Keratinocyte (primary cell): ENCODE measurements around the gene NEURL1. TPM values are rescaled to one million over a fixed set of nuclear protein-coding genes. Genes with fewer than 3 reads are reported as not detected.

ENCODE experiments used
- DNase-seq: peaks from one replicate; pipeline ENCODE4 v3.0.0-alpha.2; 2011; ENCODE audit warnings: low read depth, missing footprints, low spot score
- FAIRE-seq: peaks from 2 replicates; lab custom pipeline; 2011; peaks lifted over from hg19 to GRCh38; lab: Jason Lieb, UNC
- H2AFZ ChIP-seq: 2 replicates; pipeline ENCODE4 v1.6.0; 2012; ENCODE audit warnings: low read length, control low read depth, inconsistent platforms; ENCODE audit not compliant: control insufficient read depth
- H3K27ac ChIP-seq: 2 replicates; pipeline ENCODE4 v1.5.1; 2011; ENCODE audit warnings: low read length; ENCODE audit not compliant: control insufficient read depth, insufficient read depth
- H3K27me3 ChIP-seq: 3 replicates; pipeline ENCODE4 v1.6.0; 2011; ENCODE audit warnings: low read length; ENCODE audit not compliant: control insufficient read depth, insufficient read depth; ENCODE audit errors: extremely low read depth
- H3K36me3 ChIP-seq, 2 experiments: 2 replicates in 1 of 2; 3 replicates in 1 of 2; pipeline ENCODE4 v1.5.1; 2011; ENCODE audit warnings: low read length in 2 of 2, mild to moderate bottlenecking in 1 of 2; ENCODE audit not compliant: control insufficient read depth in 2 of 2, insufficient read depth in 2 of 2; ENCODE audit errors: extremely low read depth in 1 of 2
- H3K4me1 ChIP-seq: 3 replicates; pipeline ENCODE4 v1.5.1; 2011; ENCODE audit warnings: low read length; ENCODE audit not compliant: control insufficient read depth, insufficient read depth; ENCODE audit errors: extremely low read depth
- H3K4me2 ChIP-seq: 3 replicates; pipeline ENCODE4 v1.6.0; 2011; ENCODE audit warnings: low read depth, low read length; ENCODE audit not compliant: control insufficient read depth, insufficient read depth; ENCODE audit errors: extremely low read depth
- H3K4me3 ChIP-seq, 3 experiments: fragments of 200-600 bp in 1 of 3; sonication (generic) in 1 of 3; 2 replicates in 2 of 3; 3 replicates in 1 of 3; pipeline ENCODE4 v1.5.1; 2011 to 2016; ENCODE audit warnings: low read length in 3 of 3, mild to moderate bottlenecking in 3 of 3, control low read depth in 2 of 3, inconsistent platforms in 1 of 3, low read depth in 1 of 3, mixed read lengths in 1 of 3, mixed run types in 1 of 3, moderate library complexity in 1 of 3; ENCODE audit not compliant: control insufficient read depth in 2 of 3, insufficient read depth in 2 of 3; ENCODE audit errors: extremely low read depth in 1 of 3
- H3K79me2 ChIP-seq: 2 replicates; pipeline ENCODE4 v1.6.0; 2012; ENCODE audit warnings: low read length; ENCODE audit not compliant: control insufficient read depth, insufficient read depth
- H3K9ac ChIP-seq: 3 replicates; pipeline ENCODE4 v1.6.0; 2011; ENCODE audit warnings: low read length; ENCODE audit not compliant: control insufficient read depth, insufficient read depth; ENCODE audit errors: extremely low read depth
- H3K9me1 ChIP-seq: 3 replicates; pipeline ENCODE4 v1.6.0; 2011; ENCODE audit warnings: low read length; ENCODE audit not compliant: control insufficient read depth, insufficient read depth; ENCODE audit errors: extremely low read depth
- H3K9me3 ChIP-seq: 2 replicates; pipeline ENCODE4 v1.5.1; 2012; ENCODE audit warnings: low read depth, low read length; ENCODE audit not compliant: control insufficient read depth
- H4K20me1 ChIP-seq: 3 replicates; pipeline ENCODE4 v1.6.0; 2011; ENCODE audit warnings: low read length; ENCODE audit not compliant: control insufficient read depth, insufficient read depth; ENCODE audit errors: extremely low read depth
- EZH2 ChIP-seq: IDR thresholded peaks from one replicate; pipeline ENCODE4 v1.6.1; 2012; ENCODE audit warnings: inconsistent platforms, mild to moderate bottlenecking, low read length, moderate library complexity
- dilution Hi-C: fragments of 300-500 bp; cut with MboI; formaldehyde crosslinking; loops from one replicate; pipeline ENCODE4 v1.7.0; 2020; ENCODE audit warnings: low sequenced_read_pairs; ENCODE audit not compliant: extremely low pct_ligation_motif_present
- polyA plus RNA-seq, 5 experiments: library from polyadenylated mRNA; depleted of rRNA in 3 of 5; stranded (reverse) in 3 of 5; stranded (forward) in 1 of 5; unstranded in 1 of 5; fragments of >200 nt; gene quantifications; 1 replicate in 1 of 5; 2 replicates in 3 of 5; 3 replicates in 1 of 5; pipeline versions ENCODE4 v1.2.1 to v1.2.3, GENCODE V29; 2011 to 2012; ENCODE audit warnings: missing spikeins in 2 of 5, low read depth in 1 of 5, low replicate concordance in 1 of 5
- TF ChIP-seq, protein P1 (sequence below), 3 experiments: IDR thresholded peaks in 1 of 3; conservative IDR thresholded peaks in 1 of 3; optimal IDR thresholded peaks in 1 of 3; 2 replicates in 2 of 3; 3 replicates in 1 of 3; pipeline versions ENCODE3 to v1.5.1; 2011; ENCODE audit warnings: low read length in 3 of 3, mild to moderate bottlenecking in 3 of 3, moderate library complexity in 2 of 3, control low read depth in 1 of 3, inconsistent platforms in 1 of 3; ENCODE audit not compliant: insufficient read depth in 2 of 3; ENCODE audit errors: extremely low read depth in 1 of 3

The NEURL1 gene
- polyA plus RNA-seq, 1 donor (not counting 4 experiments of a cell fraction or from before 2014, with no cell fraction given) = 0.03 TPM

DNA sequence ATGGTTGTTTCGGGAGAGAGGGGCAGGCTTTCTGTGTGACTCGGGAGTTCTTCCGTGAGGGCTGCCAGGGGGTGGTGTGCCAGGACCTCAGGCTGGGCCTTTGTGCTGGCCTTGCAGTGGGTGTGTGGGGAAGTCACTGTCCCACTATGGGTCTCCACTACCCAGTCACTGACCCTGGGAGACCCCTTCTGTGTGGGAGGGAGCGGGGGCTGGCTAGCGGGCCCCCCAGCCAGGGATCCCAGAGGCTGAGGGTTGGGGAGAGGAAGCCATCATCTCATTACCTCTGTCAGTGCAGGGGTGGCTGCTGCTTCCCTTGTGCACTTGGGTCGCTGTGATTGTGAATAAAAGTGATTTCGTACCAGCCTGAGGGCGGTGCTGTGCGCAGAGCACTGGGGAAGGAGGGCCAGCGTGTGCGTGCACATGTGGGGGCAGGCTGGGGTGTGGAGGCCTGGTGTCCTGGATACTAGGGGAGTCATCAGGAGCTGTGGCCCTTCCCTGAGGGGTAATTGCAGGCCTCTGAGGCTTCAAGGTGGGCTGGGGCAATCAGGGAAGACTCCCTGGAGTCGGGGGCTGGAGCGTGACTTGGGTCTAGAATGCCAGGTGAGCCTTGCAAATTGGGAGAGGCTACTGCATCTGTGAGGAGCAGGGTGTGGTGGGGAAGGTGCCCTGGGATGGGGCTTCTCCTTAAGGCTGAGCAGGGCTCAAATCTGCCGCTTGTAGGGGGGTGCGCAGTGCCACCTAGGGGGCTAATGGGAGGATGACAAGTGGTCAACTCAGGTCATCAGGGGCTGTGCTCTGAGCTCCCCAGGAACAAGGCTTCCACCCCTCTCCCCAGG is 98.9 kb downstream of the NEURL1 start:
- peaks cover 6% of the 10 kb centered on the region for H4K20me1 ChIP-seq
- H3K9ac ChIP-seq = no peak overlapping the region
- TF ChIP-seq, protein P1, sequence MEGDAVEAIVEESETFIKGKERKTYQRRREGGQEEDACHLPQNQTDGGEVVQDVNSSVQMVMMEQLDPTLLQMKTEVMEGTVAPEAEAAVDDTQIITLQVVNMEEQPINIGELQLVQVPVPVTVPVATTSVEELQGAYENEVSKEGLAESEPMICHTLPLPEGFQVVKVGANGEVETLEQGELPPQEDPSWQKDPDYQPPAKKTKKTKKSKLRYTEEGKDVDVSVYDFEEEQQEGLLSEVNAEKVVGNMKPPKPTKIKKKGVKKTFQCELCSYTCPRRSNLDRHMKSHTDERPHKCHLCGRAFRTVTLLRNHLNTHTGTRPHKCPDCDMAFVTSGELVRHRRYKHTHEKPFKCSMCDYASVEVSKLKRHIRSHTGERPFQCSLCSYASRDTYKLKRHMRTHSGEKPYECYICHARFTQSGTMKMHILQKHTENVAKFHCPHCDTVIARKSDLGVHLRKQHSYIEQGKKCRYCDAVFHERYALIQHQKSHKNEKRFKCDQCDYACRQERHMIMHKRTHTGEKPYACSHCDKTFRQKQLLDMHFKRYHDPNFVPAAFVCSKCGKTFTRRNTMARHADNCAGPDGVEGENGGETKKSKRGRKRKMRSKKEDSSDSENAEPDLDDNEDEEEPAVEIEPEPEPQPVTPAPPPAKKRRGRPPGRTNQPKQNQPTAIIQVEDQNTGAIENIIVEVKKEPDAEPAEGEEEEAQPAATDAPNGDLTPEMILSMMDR (optimal IDR thresholded peaks at IDR 0.05 in 1 of 3, IDR thresholded peaks at IDR 0.05 in 1 of 3, conservative IDR thresholded peaks at IDR 0.05 in 1 of 3; ENCODE audit: extremely low read depth in 1 of 3, insufficient read depth in 2 of 3, low read length in 3 of 3) = peak; percentile 62 to 76 (median 70)
- TF ChIP-seq EZH2 = no peak
- peaks cover 5 to 6% of the 10 kb centered on the region in 2 experiments for H3K36me3 ChIP-seq
- H3K27ac ChIP-seq = no peak overlapping the region
- H2AFZ ChIP-seq = no peak overlapping the region
- no peak overlapping the region for H3K4me2 ChIP-seq
- no peaks in the 10 kb centered on the region for H3K9me1 ChIP-seq
- H3K9me3 ChIP-seq = no peaks in the 10 kb centered on the region
- no peaks in the 10 kb centered on the region for H3K27me3 ChIP-seq
- dilution Hi-C loops = no loop called here
- no peaks in the 10 kb centered on the region for H3K79me2 ChIP-seq
- FAIRE-seq (no peak), DNase-seq (no peak)
- no peaks in the 10 kb centered on the region for H3K4me1 ChIP-seq
- H3K4me3 ChIP-seq = no peak overlapping the region

DNA sequence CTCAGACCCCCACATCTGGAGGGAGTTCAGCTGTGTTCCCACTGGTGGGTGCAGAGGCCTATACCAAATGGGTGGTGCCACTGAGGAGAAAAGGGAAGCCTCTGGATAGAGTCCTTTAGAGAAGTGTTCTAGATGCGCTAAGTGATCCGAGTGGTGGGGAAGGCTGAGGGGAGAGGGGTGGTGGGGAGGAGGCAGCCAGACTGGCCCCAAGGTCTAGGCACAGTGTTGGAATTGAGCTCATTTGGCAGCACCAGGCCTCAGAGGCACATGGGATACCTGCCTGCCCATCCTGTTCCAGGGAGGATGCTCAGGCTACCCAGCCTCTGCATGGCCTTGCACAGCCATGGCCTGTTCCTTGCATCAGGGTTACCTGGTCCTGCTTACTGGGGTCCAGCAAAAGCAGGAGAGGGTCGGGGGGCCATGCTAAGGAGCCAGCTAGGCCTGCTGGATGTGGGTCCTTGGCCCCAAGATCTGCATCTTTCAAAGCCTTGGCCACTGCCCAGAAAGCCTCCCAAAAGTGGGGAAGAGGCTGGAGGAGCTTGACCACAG is 99.6 kb downstream of the NEURL1 start:
- H3K4me2 ChIP-seq = no peak overlapping the region
- H3K36me3 ChIP-seq = peaks cover 7 to 9% of the 10 kb centered on the region in 2 experiments
- no peak for DNase-seq
- no peaks in the 10 kb centered on the region for H3K79me2 ChIP-seq
- H3K27me3 ChIP-seq = no peaks in the 10 kb centered on the region
- H3K9ac ChIP-seq = no peak overlapping the region
- H3K9me3 ChIP-seq = no peaks in the 10 kb centered on the region
- H3K9me1 ChIP-seq = no peaks in the 10 kb centered on the region
- no peak overlapping the region for H3K4me3 ChIP-seq
- peaks cover 8% of the 10 kb centered on the region for H4K20me1 ChIP-seq
- H3K4me1 ChIP-seq = no peaks in the 10 kb centered on the region
- H2AFZ ChIP-seq = no peak overlapping the region
- no peak overlapping the region for H3K27ac ChIP-seq
- TF ChIP-seq EZH2 = no peak
- FAIRE-seq = no peak
- dilution Hi-C loops = no loop called here
